HG03521 (cell line): ENCODE results near the gene PER1.
"Not testable (repeated sequence)": the region's sequence is repeated elsewhere in the genome, so short reads cannot be mapped to it uniquely, and the experiment has no call there.

ENCODE experiments used
- ATAC-seq: cut with Tn5 transposase; IDR thresholded peaks from one replicate; pipeline ENCODE4 v1.9.1; 2021; ENCODE audit warnings: mild to moderate bottlenecking, moderate library complexity; ENCODE audit not compliant: unreplicated experiment

PER1 gene

GRCh38 chr17:8121407-8121680 is 30.9 kb downstream of the PER1 start:
- ATAC-seq, result no peak

- ATAC-seq, result no peak
Measured at GRCh38 chr17:8120520-8121406, 31.4 kb downstream of the PER1 start.

GRCh38 chr17:8119581-8120519 is 32.4 kb downstream of the PER1 start:
- no peak for ATAC-seq

GRCh38 chr17:8118769-8119580 is 33.2 kb downstream of the PER1 start:
- peak; percentile 38 for ATAC-seq

- ATAC-seq, result no peak
Measured at GRCh38 chr17:8117980-8118768, 34.0 kb downstream of the PER1 start, which contains the start of gene ALOXE3. Gene ALOXE3 (minus strand): TSS chr17:8118514. CDS start chr17:8117990, 524 bp downstream.

GRCh38 chr17:8117367-8117979 is 34.7 kb downstream of the PER1 start:
- no peak for ATAC-seq

GRCh38 chr17:8116776-8117175 is 35.4 kb downstream of the PER1 start:
- ATAC-seq, result no peak

- no peak for ATAC-seq
Measured at GRCh38 chr17:8110907-8111306, 41.3 kb downstream of the PER1 start.

GRCh38 chr17:8110456-8110804 is 41.8 kb downstream of the PER1 start:
- ATAC-seq, result no peak

- ATAC-seq, result no peak
Measured at GRCh38 chr17:8109661-8110455, 42.3 kb downstream of the PER1 start.

- ATAC-seq, result no peak
Measured at GRCh38 chr17:8108972-8109660, 43.1 kb downstream of the PER1 start.

GRCh38 chr17:8106980-8107379 is 45.2 kb downstream of the PER1 start:
- ATAC-seq, result not testable (repeated sequence)

GRCh38 chr17:8105957-8106398 is 46.2 kb downstream of the PER1 start:
- ATAC-seq, result no peak

GRCh38 chr17:8104911-8105310 is 47.3 kb downstream of the PER1 start:
- ATAC-seq, result no peak

GRCh38 chr17:8103549-8103948 is 48.7 kb downstream of the PER1 start:
- no peak for ATAC-seq

GRCh38 chr17:8101721-8102120 is 50.5 kb downstream of the PER1 start:
- no peak for ATAC-seq

GRCh38 chr17:8100763-8101162 is 51.4 kb downstream of the PER1 start:
- ATAC-seq, result no peak

- no peak for ATAC-seq
Measured at GRCh38 chr17:8100111-8100510, 52.1 kb downstream of the PER1 start.
